ENCODE results near the gene ITCH.
"Not testable (repeated sequence)": the region's sequence is repeated elsewhere in the genome, so short reads cannot be mapped to it uniquely, and the experiment has no call there.

DNA sequence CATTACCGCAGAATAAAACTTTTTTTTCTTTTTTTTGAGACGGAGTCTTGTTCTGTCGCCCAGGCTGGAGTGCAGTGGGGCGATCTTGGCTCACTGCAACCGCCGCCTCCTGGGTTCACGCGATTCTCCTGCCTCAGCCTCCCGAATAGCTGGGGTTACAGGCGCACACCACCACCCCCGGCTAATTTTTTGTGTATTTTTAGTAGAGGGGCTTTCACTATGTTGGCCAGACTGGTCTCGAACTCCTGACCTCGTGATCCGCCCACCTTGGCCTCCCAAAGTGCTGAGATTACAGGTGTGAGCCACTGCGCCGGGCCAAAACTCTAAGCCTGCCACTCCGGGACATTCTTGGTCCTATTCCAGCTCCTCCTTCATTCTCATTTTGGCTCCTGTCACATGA, 151.0 kb downstream of the ITCH start:
- TF ChIP-seq EZH2 (IDR thresholded peaks at IDR 0.05; ENCODE audit: borderline replicate concordance, low read depth, low read length, severe bottlenecking); POLR2A (IDR thresholded peaks at IDR 0.05; ENCODE audit: low read depth, low read length); GATA2 (IDR thresholded peaks at IDR 0.05; ENCODE audit: insufficient read depth, insufficient read length, low read depth, low read length); MYC (IDR thresholded peaks at IDR 0.05; ENCODE audit: low read depth, low read length); POLR2AphosphoS5 (IDR thresholded peaks at IDR 0.05; ENCODE audit: insufficient read depth, low read depth, low read length): not testable (repeated sequence)
- TF ChIP-seq, protein P1, sequence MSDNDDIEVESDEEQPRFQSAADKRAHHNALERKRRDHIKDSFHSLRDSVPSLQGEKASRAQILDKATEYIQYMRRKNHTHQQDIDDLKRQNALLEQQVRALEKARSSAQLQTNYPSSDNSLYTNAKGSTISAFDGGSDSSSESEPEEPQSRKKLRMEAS (IDR thresholded peaks at IDR 0.05; ENCODE audit: insufficient read depth, insufficient read length), result not testable (repeated sequence)
- TF ChIP-seq, protein P2, sequence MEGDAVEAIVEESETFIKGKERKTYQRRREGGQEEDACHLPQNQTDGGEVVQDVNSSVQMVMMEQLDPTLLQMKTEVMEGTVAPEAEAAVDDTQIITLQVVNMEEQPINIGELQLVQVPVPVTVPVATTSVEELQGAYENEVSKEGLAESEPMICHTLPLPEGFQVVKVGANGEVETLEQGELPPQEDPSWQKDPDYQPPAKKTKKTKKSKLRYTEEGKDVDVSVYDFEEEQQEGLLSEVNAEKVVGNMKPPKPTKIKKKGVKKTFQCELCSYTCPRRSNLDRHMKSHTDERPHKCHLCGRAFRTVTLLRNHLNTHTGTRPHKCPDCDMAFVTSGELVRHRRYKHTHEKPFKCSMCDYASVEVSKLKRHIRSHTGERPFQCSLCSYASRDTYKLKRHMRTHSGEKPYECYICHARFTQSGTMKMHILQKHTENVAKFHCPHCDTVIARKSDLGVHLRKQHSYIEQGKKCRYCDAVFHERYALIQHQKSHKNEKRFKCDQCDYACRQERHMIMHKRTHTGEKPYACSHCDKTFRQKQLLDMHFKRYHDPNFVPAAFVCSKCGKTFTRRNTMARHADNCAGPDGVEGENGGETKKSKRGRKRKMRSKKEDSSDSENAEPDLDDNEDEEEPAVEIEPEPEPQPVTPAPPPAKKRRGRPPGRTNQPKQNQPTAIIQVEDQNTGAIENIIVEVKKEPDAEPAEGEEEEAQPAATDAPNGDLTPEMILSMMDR (IDR thresholded peaks at IDR 0.05; ENCODE audit: extremely low read depth in 1 of 2, insufficient read depth in 1 of 2, low read depth in 1 of 2, low read length in 2 of 2), result not testable (repeated sequence)

All from endothelial cell of umbilical vein (primary cell).